IMR-90 (cell line): ENCODE results near the gene GTF2A1. TPM values are rescaled to one million over a fixed set of nuclear protein-coding genes. Genes with fewer than 3 reads are reported as not detected.

Experiments used
- ATAC-seq: fragments of 200-7000 bp; cut with Tn5 transposase; 2 replicates; pipeline ENCODE4 v1.9.1; 2020; ENCODE audit warnings: low read depth, mild to moderate bottlenecking, moderate library complexity
- BruUV-seq: library from RNA; stranded (reverse); fragments of 400-500 nt; replicated peaks from 2 replicates; lab custom pipeline; 2021; lab: Mats Ljungman, UMichigan
- CTCF ChIA-PET: fragments of 300-600 bp; formaldehyde crosslinking; extraction: SDS; loops from one replicate; lab custom pipeline; 2021; ENCODE audit warnings: antibody characterized with exemption; lab: Yijun Ruan, JAX
- POLR2A ChIA-PET: fragments of 300-600 bp; sonication (Branson Sonifier 250); formaldehyde crosslinking; loops from one replicate; lab custom pipeline; 2022; ENCODE audit warnings: antibody characterized with exemption; ENCODE audit not compliant: unreplicated experiment; lab: Charles Lee
- DNase-seq: peaks from one replicate; pipeline ENCODE4 v3.0.0; 2013
- H2AFZ ChIP-seq: replicated peaks from 2 replicates; pipeline ENCODE3; 2013; ENCODE audit warnings: low read length, mild to moderate bottlenecking; ENCODE audit not compliant: poor library complexity
- H2AK5ac ChIP-seq: 2 replicates; pipeline ENCODE4 v1.6.1; 2013; ENCODE audit warnings: low read depth, low read length, inconsistent platforms
- H2AK9ac ChIP-seq: replicated peaks from 2 replicates; pipeline ENCODE3; 2013; ENCODE audit warnings: mild to moderate bottlenecking, low read depth, low read length, moderate library complexity; ENCODE audit not compliant: poor library complexity
- H2BK120ac ChIP-seq: 2 replicates; pipeline ENCODE4 v1.6.1; 2013; ENCODE audit warnings: low read depth, low read length, inconsistent platforms
- H2BK15ac ChIP-seq: 3 replicates; pipeline ENCODE4 v1.6.1; 2013; ENCODE audit warnings: low read depth, low read length, inconsistent platforms
- H2BK20ac ChIP-seq: 2 replicates; pipeline ENCODE4 v1.6.1; 2013; ENCODE audit warnings: low read depth, mild to moderate bottlenecking, inconsistent platforms, low read length, moderate library complexity
- H2BK5ac ChIP-seq: 2 replicates; pipeline ENCODE4 v1.6.1; 2013; ENCODE audit warnings: mild to moderate bottlenecking, low read depth, low read length, inconsistent platforms; ENCODE audit not compliant: poor library complexity, severe bottlenecking
- H3K14ac ChIP-seq: replicated peaks from 2 replicates; pipeline ENCODE4 v1.6.1; 2013; ENCODE audit warnings: low read depth, low read length, inconsistent platforms
- H3K18ac ChIP-seq: 2 replicates; pipeline ENCODE4 v1.6.1; 2013; ENCODE audit warnings: low read depth, low read length, control low read depth
- H3K23ac ChIP-seq: 2 replicates; pipeline ENCODE4 v1.6.1; 2013; ENCODE audit warnings: low read depth, low read length, inconsistent platforms
- H3K27ac ChIP-seq: 2 replicates; pipeline ENCODE4 v1.5.1; 2013; ENCODE audit warnings: mild to moderate bottlenecking, control low read depth, low read length; ENCODE audit not compliant: insufficient read depth
- H3K27me3 ChIP-seq: 2 replicates; pipeline ENCODE4 v1.6.1; 2013; ENCODE audit warnings: low read length; ENCODE audit not compliant: control insufficient read depth, insufficient read depth
- H3K36me3 ChIP-seq: 2 replicates; pipeline ENCODE4 v1.6.1; 2013; ENCODE audit warnings: low read length, mixed read lengths; ENCODE audit not compliant: control insufficient read depth, insufficient read depth
- H3K4ac ChIP-seq: 2 replicates; pipeline ENCODE4 v1.6.1; 2013; ENCODE audit warnings: low read depth, low read length, inconsistent platforms
- H3K4me1 ChIP-seq: 2 replicates; pipeline ENCODE4 v1.6.1; 2013; ENCODE audit warnings: low read length, mixed read lengths; ENCODE audit not compliant: control insufficient read depth, insufficient read depth
- H3K4me2 ChIP-seq: 2 replicates; pipeline ENCODE4 v1.6.1; 2013; ENCODE audit warnings: low read depth, mild to moderate bottlenecking, control low read depth, low read length, moderate library complexity
- H3K4me3 ChIP-seq: 2 replicates; pipeline ENCODE4 v1.5.1; 2013; ENCODE audit warnings: low read depth, mild to moderate bottlenecking, control low read depth, low read length, moderate library complexity; ENCODE audit not compliant: insufficient read depth
- H3K56ac ChIP-seq: 2 replicates; pipeline ENCODE4 v1.6.1; 2013; ENCODE audit warnings: low read length, inconsistent platforms; ENCODE audit not compliant: insufficient read depth; ENCODE audit errors: extremely low read depth
- H3K79me1 ChIP-seq, 2 experiments: 2 replicates each; pipeline ENCODE4 v1.6.1; 2013; ENCODE audit warnings: low read length in 2 of 2, inconsistent platforms in 1 of 2, low read depth in 1 of 2
- H3K9ac ChIP-seq: 2 replicates; pipeline ENCODE4 v1.6.1; 2013; ENCODE audit warnings: low read depth, low read length, control low read depth
- H3K9me1 ChIP-seq: 2 replicates; pipeline ENCODE4 v1.6.1; 2013; ENCODE audit warnings: low read length, inconsistent platforms; ENCODE audit not compliant: insufficient read depth
- H3K9me3 ChIP-seq: 2 replicates; pipeline ENCODE4 v1.6.1; 2013; ENCODE audit warnings: low read length; ENCODE audit not compliant: control insufficient read depth, insufficient read depth
- H4K20me1 ChIP-seq: 2 replicates; pipeline ENCODE4 v1.6.1; 2013; ENCODE audit warnings: low read length, inconsistent platforms; ENCODE audit not compliant: insufficient read depth
- H4K5ac ChIP-seq: 2 replicates; pipeline ENCODE4 v1.6.1; 2013; ENCODE audit warnings: mild to moderate bottlenecking, low read depth, low read length, control low read depth
- H4K8ac ChIP-seq, 2 experiments: 2 replicates each; pipeline ENCODE4 v1.6.1; 2013; ENCODE audit warnings: low read depth in 2 of 2, low read length in 2 of 2, control low read depth in 1 of 2, inconsistent platforms in 1 of 2
- H4K91ac ChIP-seq: 2 replicates; pipeline ENCODE4 v1.6.1; 2013; ENCODE audit warnings: low read depth, low read length, inconsistent platforms; ENCODE audit not compliant: insufficient read depth
- BHLHE40 ChIP-seq: fragments of 150-350 bp; IDR thresholded peaks from 2 replicates; pipeline ENCODE4 v1.6.1; 2016; ENCODE audit warnings: mild to moderate bottlenecking, low read depth, low read length
- CEBPB ChIP-seq: IDR thresholded peaks from 2 replicates; pipeline ENCODE4 v1.6.1; 2012; ENCODE audit warnings: low read depth, low read length, improper control_type of control experiment
- CTCF ChIP-seq: conservative IDR thresholded peaks from 2 replicates; pipeline ENCODE4 v1.5.1; 2012; ENCODE audit warnings: mild to moderate bottlenecking, low read depth, low read length, improper control_type of control experiment
- ELK1 ChIP-seq: fragments of 150-350 bp; IDR thresholded peaks from 2 replicates; pipeline ENCODE4 v1.6.1; 2016; ENCODE audit warnings: low read depth, mild to moderate bottlenecking, low read length, moderate library complexity, borderline replicate concordance
- FOS ChIP-seq: fragments of 150-350 bp; IDR thresholded peaks from 2 replicates; pipeline ENCODE4 v1.6.1; 2016; ENCODE audit warnings: low read depth, low read length
- MXI1 ChIP-seq: IDR thresholded peaks from 2 replicates; pipeline ENCODE4 v1.6.1; 2012; ENCODE audit warnings: low read depth, mild to moderate bottlenecking, low read length, moderate library complexity, borderline replicate concordance
- NFE2L2 ChIP-seq: fragments of 150-350 bp; IDR thresholded peaks from 2 replicates; pipeline ENCODE4 v1.6.1; 2016; ENCODE audit warnings: low read depth, mild to moderate bottlenecking, low read length
- RAD21 ChIP-seq: IDR thresholded peaks from 2 replicates; pipeline ENCODE4 v1.6.1; 2012; ENCODE audit warnings: low read length, improper control_type of control experiment
- RFX5 ChIP-seq: IDR thresholded peaks from 2 replicates; pipeline ENCODE4 v1.8.0; 2012; ENCODE audit warnings: low read depth, mild to moderate bottlenecking, low read length, moderate library complexity
- SMC3 ChIP-seq: fragments of 150-350 bp; IDR thresholded peaks from 2 replicates; pipeline ENCODE4 v1.6.1; 2016; ENCODE audit warnings: low read depth, mild to moderate bottlenecking, antibody characterized with exemption, low read length, moderate library complexity
- USF2 ChIP-seq: fragments of 150-350 bp; IDR thresholded peaks from 2 replicates; pipeline ENCODE4 v1.6.1; 2017; ENCODE audit warnings: mild to moderate bottlenecking, antibody characterized with exemption, low read length, low read depth
- WGBS, 2 experiments: methylation state at CpG; one replicate each; pipeline versions ENCODE4 v1.1.5 to v1.1.7; 2013; ENCODE audit warnings: missing lambda C conversion rate in 2 of 2; ENCODE audit not compliant: insufficient read length in 1 of 2; ENCODE audit errors: extremely low coverage in 2 of 2; 5-methylcytosine and 5-hydroxymethylcytosine counted together
- dilution Hi-C: fragments of 300-500 bp; cut with HindIII; formaldehyde crosslinking; loops from one replicate; pipeline ENCODE4 v1.14.3; 2018; ENCODE audit warnings: low sequenced_read_pairs; ENCODE audit not compliant: unreplicated experiment
- in situ Hi-C: fragments of 300-500 bp; cut with MboI; formaldehyde crosslinking; loops from 3 replicates; pipeline ENCODE4 v1.14.3; 2019; ENCODE audit warnings: low sequenced_read_pairs, inconsistent platforms, mixed read lengths
- intact Hi-C: fragments of 100-400 bp; cut with micrococcal nuclease; formaldehyde crosslinking; loops from 2 replicates; pipeline ENCODE4 v1.10.0; 2022
- polyA plus RNA-seq, 3 experiments: library from polyadenylated mRNA; depleted of rRNA; stranded (reverse); fragments of >200 nt; gene quantifications; 2 replicates each; pipeline ENCODE4 v1.2.3, GENCODE V29; 2012; ENCODE audit warnings: low replicate concordance in 1 of 3
- total RNA-seq: library from RNA; depleted of rRNA; stranded (reverse); fragments of >200 nt; gene quantifications from 2 replicates; pipeline ENCODE4 v1.2.3, GENCODE V29; 2012

Gene GTF2A1
- total and polyA plus RNA-seq, 2 of the 4 experiments (the other 2 are of a cell fraction) = 16.0 to 60.4 TPM

GRCh38 chr14:81138429-81138828, 82.3 kb downstream of the GTF2A1 start:
- H3K4me2 ChIP-seq = no peak overlapping the region
- DNase-seq (no peak), ATAC-seq (no peak)
- H3K9me1 ChIP-seq = no peaks in the 10 kb centered on the region
- H3K56ac ChIP-seq = no peak overlapping the region
- no peaks in the 10 kb centered on the region for H4K20me1 ChIP-seq
- no peak overlapping the region for H2AK9ac ChIP-seq
- H3K4me1 ChIP-seq = no peaks in the 10 kb centered on the region
- no peak overlapping the region for H3K23ac ChIP-seq
- no peak overlapping the region for H3K27ac ChIP-seq
- in situ Hi-C loops (no loop called here), dilution Hi-C loops (no loop called here), intact Hi-C loops (no loop called here)
- no peaks in the 10 kb centered on the region for H3K79me1 ChIP-seq
- H3K36me3 ChIP-seq = no peaks in the 10 kb centered on the region
- H2BK15ac ChIP-seq = no peak overlapping the region
- no peak overlapping the region for H3K4ac ChIP-seq
- no CpG with 5 or more reads among the region's 6 CpGs for WGBS, 2 experiments
- H4K91ac ChIP-seq = no peak overlapping the region
- no peak overlapping the region for H2BK20ac ChIP-seq
- H2AFZ ChIP-seq = no peak overlapping the region
- H4K8ac ChIP-seq = no peak overlapping the region
- BruUV-seq = no TSS peak
- no peak overlapping the region for H3K14ac ChIP-seq
- no peaks in the 10 kb centered on the region for H3K9me3 ChIP-seq
- no peak overlapping the region for H2BK5ac ChIP-seq
- no peak overlapping the region for H3K18ac ChIP-seq
- H2AK5ac ChIP-seq = no peak overlapping the region
- H3K4me3 ChIP-seq = no peak overlapping the region
- CTCF ChIA-PET = no interaction called here
- TF ChIP-seq USF2 (no peak), RFX5 (no peak), SMC3 (no peak), RAD21 (no peak), ELK1 (no peak), CEBPB (no peak), CTCF (no peak), BHLHE40 (no peak), FOS (no peak), MXI1 (no peak), NFE2L2 (no peak)
- H4K5ac ChIP-seq = no peak overlapping the region
- POLR2A ChIA-PET = no interaction called here
- no peaks in the 10 kb centered on the region for H3K27me3 ChIP-seq
- no peak overlapping the region for H2BK120ac ChIP-seq
- no peak overlapping the region for H3K9ac ChIP-seq
